ENCODE measurements around the gene GFPT1. TPM values are rescaled to one million over a fixed set of nuclear protein-coding genes. Genes with fewer than 3 reads are reported as not detected.
"Not testable (repeated sequence)": the region's sequence is repeated elsewhere in the genome, so short reads cannot be mapped to it uniquely, and the experiment has no call there.

GFPT1 gene
- 195 TPM for total RNA-seq
- long read RNA-seq, full-length matches to known transcripts, result 200 of 288 reads
- long read RNA-seq, partial matches to known transcripts, result 43 of 288 reads
- long read RNA-seq, other reads (novel, unspliced or antisense), result 45 of 288 reads

- peak; percentile 98 for DNase-seq (ENCODE audit: low spot score)
These were observed at the start of gene GFPT1 for GRCh38 chr2:69386789-69387734. GFPT1 (minus strand) TSS chr2:69387227; CDS start chr2:69387071, 156 bp downstream.

- DNase-seq (ENCODE audit: low spot score), result no peak
These were observed 49.5 kb upstream of the GFPT1 start for GRCh38 chr2:69436596-69436937.

GRCh38 chr2:69434753-69435152 lies 47.7 kb upstream of the GFPT1 start:
- no peak for DNase-seq (ENCODE audit: low spot score)

GRCh38 chr2:69429491-69430183 lies 42.6 kb upstream of the GFPT1 start:
- DNase-seq (ENCODE audit: low spot score), result no peak

- no peak for DNase-seq (ENCODE audit: low spot score)
These were observed 42.0 kb upstream of the GFPT1 start for GRCh38 chr2:69428981-69429380.

GRCh38 chr2:69424419-69424818 lies 37.4 kb upstream of the GFPT1 start:
- DNase-seq (ENCODE audit: low spot score), result no peak

GRCh38 chr2:69422198-69422597 lies 35.2 kb upstream of the GFPT1 start:
- DNase-seq (ENCODE audit: low spot score), result no peak

GRCh38 chr2:69419111-69419510 lies 32.1 kb upstream of the GFPT1 start:
- DNase-seq (ENCODE audit: low spot score), result not testable (repeated sequence)

- DNase-seq (ENCODE audit: low spot score), result no peak
These were observed 29.1 kb upstream of the GFPT1 start for GRCh38 chr2:69416147-69416546.

- DNase-seq (ENCODE audit: low spot score), result no peak
These were observed 24.1 kb upstream of the GFPT1 start for GRCh38 chr2:69411120-69411519.

GRCh38 chr2:69405306-69405705 lies 18.3 kb upstream of the GFPT1 start:
- DNase-seq (ENCODE audit: low spot score), result no peak

- no peak for DNase-seq (ENCODE audit: low spot score)
These were observed 13.1 kb upstream of the GFPT1 start for GRCh38 chr2:69400121-69400520.

- no peak for DNase-seq (ENCODE audit: low spot score)
These were observed 10.2 kb upstream of the GFPT1 start for GRCh38 chr2:69397234-69397633.

- no peak for DNase-seq (ENCODE audit: low spot score)
These were observed 8.8 kb upstream of the GFPT1 start for GRCh38 chr2:69395866-69396265.

GRCh38 chr2:69393963-69394362 lies 6.9 kb upstream of the GFPT1 start:
- no peak for DNase-seq (ENCODE audit: low spot score)

GRCh38 chr2:69390471-69390870 lies 3.4 kb upstream of the GFPT1 start:
- DNase-seq (ENCODE audit: low spot score), result no peak

- DNase-seq (ENCODE audit: low spot score), result no peak
These were observed 3.0 kb upstream of the GFPT1 start for GRCh38 chr2:69390001-69390400.

GRCh38 chr2:69389271-69389670 lies 2.2 kb upstream of the GFPT1 start:
- no peak for DNase-seq (ENCODE audit: low spot score)

GRCh38 chr2:69387770-69388481 lies 899 bp upstream of the GFPT1 start:
- no peak for DNase-seq (ENCODE audit: low spot score)

GRCh38 chr2:69386360-69386759 lies 667 bp downstream of the GFPT1 start:
- DNase-seq (ENCODE audit: low spot score), result no peak

GRCh38 chr2:69385443-69386151 lies 1.4 kb downstream of the GFPT1 start:
- no peak for DNase-seq (ENCODE audit: low spot score)
